Measurements from ENCODE around the gene COL6A3. TPM values are rescaled to one million over a fixed set of nuclear protein-coding genes. Genes with fewer than 3 reads are reported as not detected.

COL6A3 gene
- total RNA-seq, 1 experiment from 2014 or later, result 0.81 TPM

DNA sequence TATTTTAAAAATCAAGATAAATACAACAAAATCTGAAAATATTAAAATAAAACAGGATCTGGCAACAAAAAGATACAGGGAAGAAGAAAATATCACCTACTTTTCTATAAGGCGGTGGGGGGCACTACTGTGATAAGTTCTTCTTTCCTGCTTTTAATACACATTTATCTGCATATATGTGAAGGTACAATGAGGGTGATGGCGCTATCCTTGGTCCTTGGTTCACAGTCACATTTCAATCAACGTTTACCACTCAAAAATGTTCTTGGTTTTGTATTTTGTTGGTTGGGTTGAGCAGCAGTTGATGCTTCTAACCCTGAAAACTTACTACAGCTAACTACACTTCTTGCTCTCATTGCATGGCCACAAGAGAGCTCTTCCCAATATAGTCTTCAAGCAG lies 112.4 kb downstream of the COL6A3 start:
- no peak overlapping the region for H4K8ac ChIP-seq (replicated peaks; ENCODE audit: insufficient read length, low read depth, low read length)
- H3K23me2 ChIP-seq (ENCODE audit: insufficient read length, low read depth, low read length, poor library complexity, severe bottlenecking), result no peaks in the 10 kb centered on the region
- Mint-ChIP-seq H3K36me3 (ENCODE audit: insufficient read depth in 1 of 3, low read depth in 3 of 3) (peaks cover 10 to 21% (median 19%) of the 10 kb centered on the region in 3 experiments), H3K4me3 (no peak overlapping the region), H3K27me3 (ENCODE audit: low read depth) (no peaks in the 10 kb centered on the region; the same call in 1 of the 2 replicates), H3K4me1 (no peaks in the 10 kb centered on the region; a peak in 1 of 4 replicates), H3K27ac (no peak overlapping the region), H3K9me3 (peaks cover 28 to 29% of the 10 kb centered on the region in 2 experiments)
- no peak for DNase-seq
- no peak overlapping the region for H3T11ph ChIP-seq (ENCODE audit: low read length)
- H2BK20ac ChIP-seq (ENCODE audit: low read depth, low read length, poor library complexity, severe bottlenecking), result no peak overlapping the region
- no CpG with 5 or more reads among the region's 3 CpGs for WGBS (ENCODE audit: extremely low coverage, insufficient read length, low lambda C conversion rate)
- H2BK15ac ChIP-seq (ENCODE audit: low read depth, low read length), result no peak overlapping the region
- H3K56ac ChIP-seq (ENCODE audit: insufficient read length, low read depth, low read length), result no peak overlapping the region
- no peaks in the 10 kb centered on the region for H3K27me3 ChIP-seq (ENCODE audit: insufficient read depth, low read length)
- no peak for TF ChIP-seq CTCF (conservative IDR thresholded peaks at IDR 0.05)
- no peak overlapping the region for H2BK120ac ChIP-seq (ENCODE audit: low read depth, low read length, poor library complexity, severe bottlenecking)
- H3K9ac ChIP-seq (ENCODE audit: extremely low read depth, insufficient read length, low read length), result no peak overlapping the region
- no peak overlapping the region for H3K23ac ChIP-seq (ENCODE audit: insufficient read length, low read depth, low read length)
- no peak overlapping the region for H3K18ac ChIP-seq (ENCODE audit: insufficient read length, low read depth, low read length)
- H3K9me3 ChIP-seq (ENCODE audit: control insufficient read depth, low read depth, low read length), result peaks cover 4% of the 10 kb centered on the region
- no peaks in the 10 kb centered on the region for H4K20me1 ChIP-seq (ENCODE audit: control insufficient read depth, insufficient read depth, insufficient read length)
- no peak overlapping the region for H3K14ac ChIP-seq (ENCODE audit: insufficient read depth, low read length)
- no peak overlapping the region for H2AK5ac ChIP-seq (ENCODE audit: insufficient read length, low read length)
- H3K27ac ChIP-seq (ENCODE audit: insufficient read length, low read depth, low read length), result no peak overlapping the region
- H4K91ac ChIP-seq (ENCODE audit: insufficient read length, low read depth, low read length), result no peak overlapping the region
- no peak overlapping the region for H2BK5ac ChIP-seq (ENCODE audit: insufficient read length, low read length)
- no peak overlapping the region for H2BK12ac ChIP-seq (ENCODE audit: insufficient read length, low read depth, low read length)
- H3K4me1 ChIP-seq (ENCODE audit: insufficient read depth, low read length), result no peaks in the 10 kb centered on the region
- H2AFZ ChIP-seq (ENCODE audit: low read length), result no peak overlapping the region
- no peak overlapping the region for H4K5ac ChIP-seq (ENCODE audit: insufficient read length, low read depth, low read length)
- H3K79me2 ChIP-seq (ENCODE audit: insufficient read depth, low read length), result no peaks in the 10 kb centered on the region
- H3K79me1 ChIP-seq (ENCODE audit: insufficient read depth, low read depth, low read length, poor library complexity, severe bottlenecking), result no peaks in the 10 kb centered on the region
- no peak overlapping the region for H3K4ac ChIP-seq (ENCODE audit: low read depth, low read length)
- no peak overlapping the region for H3K4me2 ChIP-seq (ENCODE audit: insufficient read depth, insufficient read length, low read length)

Measured in H9 (cell line).